SU-DHL-6 (cell line): Measurements from ENCODE around the gene MRGPRD.

Source experiments
- CTCF ChIP-seq: fragments of 200-600 bp; sonication (generic); IDR thresholded peaks from one replicate; pipeline ENCODE4 v1.5.1; 2017; ENCODE audit warnings: antibody characterized with exemption, mild to moderate bottlenecking, low read length, moderate library complexity; ENCODE audit not compliant: insufficient read depth, poor library complexity, severe bottlenecking
- EZH2phosphoT487 ChIP-seq: fragments of 200-600 bp; sonication (generic), shearing (Covaris generic); conservative IDR thresholded peaks from 2 replicates; pipeline ENCODE4 v1.6.1; 2018; ENCODE audit warnings: mild to moderate bottlenecking, antibody characterized with exemption, low read length, moderate library complexity, mixed read lengths

- TF ChIP-seq CTCF (no peak), EZH2phosphoT487 (no peak)
Observed at GRCh38 chr11:68974421-68975194, 6.2 kb downstream of the MRGPRD start.
